Activated CD8-positive, alpha-beta memory T cell treated with anti-CD3 and anti-CD28 coated beads for 4 hours (primary cell): ENCODE data around the gene TNIP2.
A peak's percentile ranks its signal among the peaks of the same experiment; 100 is the strongest.

Experiments used
- DNase-seq, 2 donors: peaks; one replicate each; pipeline ENCODE4 v3.0.0-alpha.2; 2020; ENCODE audit warnings: low read depth in 2 of 2

Gene TNIP2

DNA sequence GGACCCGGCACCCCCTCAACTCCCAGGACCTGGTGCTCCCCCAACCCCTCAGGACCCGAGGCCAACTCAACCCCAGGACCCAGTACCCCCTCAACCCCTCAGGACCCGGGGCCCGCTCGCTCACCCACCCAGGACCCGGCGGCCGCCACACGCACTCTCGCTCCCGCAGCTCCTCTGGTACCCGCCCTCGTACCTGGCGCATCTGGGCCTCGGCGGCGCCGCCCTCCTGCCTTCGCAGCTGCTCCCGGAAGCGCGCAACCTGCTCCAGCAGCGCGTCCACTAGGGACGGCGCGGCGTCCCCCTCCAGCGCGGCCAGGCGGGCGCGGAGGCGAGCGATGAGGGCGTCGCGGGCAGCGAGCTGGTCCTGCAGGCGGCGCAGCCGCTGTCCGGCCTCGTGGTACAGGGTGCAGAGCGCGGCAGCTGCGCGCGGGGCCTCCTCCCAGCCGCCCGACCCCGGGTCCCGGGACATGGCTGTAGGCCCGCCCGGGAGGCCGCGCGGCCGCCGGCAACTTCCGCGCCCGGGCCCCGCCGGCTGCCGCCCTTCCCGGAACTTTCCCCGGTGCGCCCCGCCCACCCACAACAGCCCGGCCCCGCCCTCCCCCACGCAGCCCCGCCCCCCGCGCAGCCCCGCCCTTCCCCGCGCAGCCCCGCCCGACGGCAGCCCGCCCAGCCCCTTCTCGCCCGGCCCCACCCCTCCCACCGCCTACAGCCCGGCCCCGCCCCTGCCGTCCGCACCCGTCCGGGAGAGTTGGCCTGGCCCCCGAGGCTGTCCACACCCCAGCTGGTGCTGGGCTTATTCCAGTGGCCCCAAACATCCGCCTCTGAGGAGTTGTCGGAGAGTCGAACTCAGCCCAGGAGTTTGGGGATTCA is at the start of gene TNIP2:
TNIP2 (minus strand) TSS at position 516 of the 870 bp plus-strand sequence; CDS start at position 469, 47 bp downstream.
- peak; percentile 41 to 49 for DNase-seq

DNA sequence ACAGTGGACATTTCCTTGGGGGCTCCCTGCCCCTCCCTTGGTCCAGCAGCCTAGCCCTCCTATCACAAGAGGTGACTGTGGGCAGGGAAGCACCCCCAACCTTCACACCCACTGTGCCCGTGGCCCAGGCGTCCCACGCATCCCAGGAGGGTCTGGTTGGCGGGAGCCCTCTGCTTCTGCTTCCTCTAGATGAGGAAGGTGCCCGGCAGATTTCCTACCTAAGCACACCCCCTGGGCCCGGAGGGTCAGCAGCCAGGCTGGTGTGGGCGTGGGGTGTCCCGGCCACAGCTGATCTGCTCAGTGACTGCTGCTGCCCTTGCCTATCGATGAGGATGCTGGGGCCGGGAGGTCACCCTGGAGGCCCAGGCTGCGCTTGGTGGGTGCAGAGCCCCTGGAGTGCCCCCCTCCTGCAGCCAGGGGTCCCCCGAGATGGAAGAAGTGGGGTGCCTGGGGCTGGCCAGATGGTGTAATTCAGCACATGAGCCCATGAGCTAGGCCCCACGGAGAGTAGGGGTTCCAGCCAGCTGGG is 48.9 kb upstream of the TNIP2 start:
- DNase-seq: no peak

DNA sequence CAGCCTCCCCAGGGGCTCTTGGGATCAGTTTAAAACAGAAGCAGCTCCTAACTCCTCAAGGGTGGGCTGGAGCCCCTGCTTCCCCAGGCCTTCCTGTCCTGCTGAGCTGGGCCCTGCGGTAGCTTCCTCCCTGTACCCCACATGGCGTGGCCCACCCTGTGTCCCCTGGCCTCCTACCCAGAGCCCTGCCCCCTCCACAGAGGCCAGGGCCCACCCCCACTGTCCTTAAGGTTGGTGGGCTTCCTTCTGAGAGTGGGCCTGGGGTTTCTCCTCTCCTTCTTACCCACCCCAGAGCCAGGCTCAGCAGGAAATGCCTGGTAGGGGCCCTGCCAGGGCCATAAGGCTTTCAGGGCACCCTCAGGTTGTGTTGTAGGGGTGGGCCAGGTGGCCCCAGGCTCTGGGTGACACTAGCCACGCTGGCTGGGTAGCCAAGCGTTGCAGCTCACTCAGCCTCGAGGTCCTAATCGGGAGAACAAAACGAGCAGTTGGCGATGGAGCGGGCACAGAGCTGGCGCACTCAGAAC is 48.4 kb upstream of the TNIP2 start:
- no peak for DNase-seq

- no peak for DNase-seq
Observed at GRCh38 chr4:2803624-2804448, 47.7 kb upstream of the TNIP2 start.

DNA sequence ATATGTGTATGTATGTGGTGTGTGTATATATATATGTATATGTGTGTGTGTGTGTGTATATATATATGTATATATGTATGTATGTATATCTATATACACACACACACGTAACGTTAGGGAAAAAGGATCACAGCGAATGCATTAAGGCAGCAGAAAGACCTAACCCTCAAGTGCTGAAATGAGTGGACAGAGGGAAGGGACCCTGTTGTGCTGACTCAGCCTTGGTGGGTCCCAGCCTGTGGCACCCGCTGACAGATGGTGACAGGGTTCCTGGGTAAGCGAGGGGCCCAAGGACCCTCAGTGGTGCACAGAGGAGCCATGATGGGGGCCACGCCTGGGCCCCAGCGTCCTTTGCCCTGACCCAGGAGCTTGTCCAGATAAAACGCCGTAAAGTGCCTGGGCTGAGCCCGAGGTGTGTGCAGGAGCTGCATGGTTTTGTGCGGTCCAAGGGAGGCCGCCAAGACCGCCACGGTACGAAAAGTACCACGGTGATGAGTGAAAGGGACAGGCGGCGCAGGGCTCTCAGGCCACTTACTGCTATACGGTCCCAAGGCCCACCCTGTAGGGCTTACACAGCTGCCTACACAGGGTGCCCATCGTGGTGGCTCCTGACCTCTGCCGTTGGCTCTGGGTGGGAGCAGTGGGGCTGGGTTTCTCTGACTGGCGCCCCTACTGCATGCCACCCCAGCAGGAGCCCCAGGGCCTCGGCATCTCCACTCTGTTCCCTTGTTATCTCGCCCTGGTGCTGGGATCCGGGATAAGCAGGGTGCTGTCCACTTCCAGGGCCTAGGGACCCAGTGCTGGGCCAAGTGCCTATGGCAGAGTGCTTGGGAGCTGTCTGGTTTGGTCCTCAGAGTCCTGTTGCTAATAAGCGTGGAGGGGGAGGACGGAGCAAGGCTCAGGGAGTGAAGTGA is 46.7 kb upstream of the TNIP2 start:
- no peak for DNase-seq

GRCh38 chr4:2800691-2801596 is 44.8 kb upstream of the TNIP2 start:
- DNase-seq: no peak

GRCh38 chr4:2799971-2800690 is 44.0 kb upstream of the TNIP2 start:
- DNase-seq: no peak

GRCh38 chr4:2799224-2799911 is 43.2 kb upstream of the TNIP2 start:
- DNase-seq: no peak

GRCh38 chr4:2798399-2799223 is 42.5 kb upstream of the TNIP2 start:
- DNase-seq: no peak

GRCh38 chr4:2797545-2798305 is 41.6 kb upstream of the TNIP2 start:
- peak in 1 of 2 donors; percentile 57 for DNase-seq

DNA sequence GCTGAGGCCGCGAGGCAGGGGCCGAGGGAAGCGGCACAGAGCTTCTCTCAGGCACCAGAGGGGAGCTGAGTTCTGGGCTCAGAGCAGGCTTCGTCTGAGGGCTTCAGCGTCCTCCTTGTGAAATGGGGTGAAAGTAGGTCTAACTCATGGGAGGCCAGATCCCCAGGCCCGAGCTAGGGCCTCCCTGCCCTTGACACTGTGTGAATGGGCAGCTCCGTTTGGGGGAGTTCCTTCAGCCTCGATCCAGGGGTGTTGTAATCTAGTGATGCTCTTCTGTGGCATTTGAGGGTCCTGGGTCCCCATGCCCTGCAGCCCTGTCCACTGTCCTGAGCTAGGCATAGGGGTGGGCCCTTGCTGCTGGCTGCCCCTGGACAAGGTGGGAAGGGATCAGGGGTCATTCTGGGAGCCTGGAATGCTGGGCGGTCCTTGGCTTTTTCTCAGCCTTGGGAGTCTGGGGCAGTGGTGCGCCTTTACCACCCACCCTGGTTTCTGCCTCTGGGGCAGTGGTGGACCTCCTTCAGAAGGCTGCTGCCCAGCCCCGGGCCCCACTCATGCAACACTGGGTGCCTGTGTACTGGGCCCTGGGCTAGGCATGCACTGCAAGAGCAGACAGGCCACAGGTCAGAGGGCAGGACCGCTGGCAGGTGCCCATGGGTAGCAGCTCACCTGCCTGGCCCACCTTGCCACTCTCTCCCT is 40.9 kb upstream of the TNIP2 start:
- DNase-seq: no peak

GRCh38 chr4:2795893-2796848 is 40.0 kb upstream of the TNIP2 start:
- no peak for DNase-seq

DNA sequence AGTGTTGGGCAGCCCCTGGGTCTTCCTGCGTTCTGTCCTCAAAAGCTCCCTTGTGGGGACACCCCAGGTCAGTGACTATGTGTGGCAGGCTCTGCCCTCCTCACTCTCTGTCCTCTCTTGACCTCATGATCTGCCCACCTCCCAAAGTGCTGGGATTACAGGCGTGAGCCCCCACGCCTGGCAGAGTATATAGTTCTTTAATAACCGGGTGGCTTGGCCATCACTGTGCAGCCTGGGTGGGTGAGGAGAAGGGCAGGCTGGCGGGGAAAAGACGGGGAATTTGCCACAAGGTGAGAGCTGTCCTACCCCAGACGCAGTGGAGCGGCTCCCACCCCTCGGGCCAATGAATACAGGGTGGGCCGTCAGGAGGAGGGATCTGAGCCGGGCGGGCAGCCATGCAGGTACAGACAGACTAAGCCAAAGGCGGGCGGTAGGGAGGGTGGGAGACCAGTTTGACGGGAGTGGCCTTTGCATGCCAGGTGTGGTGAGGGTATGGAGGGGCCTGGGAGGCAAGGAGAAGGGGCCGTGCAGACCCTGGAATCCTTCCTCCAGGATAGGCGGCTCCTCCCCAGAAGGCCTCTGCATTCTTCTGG is 39.3 kb upstream of the TNIP2 start:
- DNase-seq: no peak

DNA sequence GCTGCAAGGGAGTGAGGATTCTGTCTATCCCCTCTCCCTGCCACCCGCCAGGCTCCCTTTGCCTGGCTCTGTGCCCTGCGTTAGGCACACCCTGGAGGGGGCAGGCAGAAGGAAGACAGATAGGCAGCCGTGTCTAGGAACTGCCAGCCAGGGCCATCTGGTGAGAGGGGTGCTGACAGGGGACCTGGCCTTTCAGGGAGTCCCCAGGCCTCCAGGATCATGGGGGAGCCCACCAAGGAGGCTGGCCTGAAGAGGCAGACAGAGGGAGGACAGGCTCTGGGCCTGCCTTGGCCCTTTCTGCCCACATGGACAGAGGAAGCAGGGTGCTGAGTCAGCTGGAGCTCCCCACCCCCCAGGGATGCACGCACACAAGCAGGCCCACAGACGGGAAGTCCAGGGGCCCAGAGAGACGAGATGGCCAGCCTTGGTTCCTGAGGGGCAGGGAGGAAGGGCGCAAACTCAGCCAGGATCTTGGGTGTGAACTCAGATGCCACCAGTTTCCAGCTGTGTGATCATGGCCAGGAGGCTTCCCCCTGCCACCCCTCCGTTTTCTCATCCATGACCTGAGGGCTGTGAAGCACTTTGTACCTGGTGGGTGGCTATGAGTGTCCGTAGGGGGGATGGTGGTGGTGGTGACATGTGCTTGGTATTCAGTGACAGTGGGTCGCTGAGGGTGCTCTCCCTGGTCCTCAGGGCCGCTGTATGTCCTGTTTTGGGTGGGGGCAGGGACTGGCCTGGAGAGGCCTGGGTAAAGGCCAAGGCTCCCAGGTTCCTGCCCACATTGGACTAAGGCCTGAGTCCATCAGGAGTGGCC is 38.6 kb upstream of the TNIP2 start:
- no peak for DNase-seq
